Measurements from ENCODE around the gene RORC.
"Not testable (repeated sequence)": the region's sequence is repeated elsewhere in the genome, so short reads cannot be mapped to it uniquely, and the experiment has no call there.

RORC gene

GRCh38 chr1:151831605-151832004 lies at the start of gene RORC:
RORC (minus strand) TSS chr1:151831802; CDS start chr1:151831764, 38 bp downstream.
- no peak within 1 kb of the TSS for H3K4me3 ChIP-seq (ENCODE audit: low read length)
- no peak within 1 kb of the TSS for H3K9ac ChIP-seq (ENCODE audit: low read length)
- H3K27me3 ChIP-seq (ENCODE audit: control insufficient read depth, insufficient read depth, low read length): peaks cover 1% of the 10 kb centered on the region
- peaks cover 14% of the 10 kb centered on the region for H3K4me1 ChIP-seq (ENCODE audit: control insufficient read depth, low read depth, low read length)
- H3K36me3 ChIP-seq (ENCODE audit: control insufficient read depth, low read depth, low read length): no peaks in the 10 kb centered on the region
- H3K9me3 ChIP-seq (ENCODE audit: control insufficient read depth, low read depth, low read length): no peaks in the 10 kb centered on the region
- H3K27ac ChIP-seq (ENCODE audit: low read length): no peak within 1 kb of the TSS

GRCh38 chr1:151875419-151876097 lies 44.0 kb upstream of the RORC start:
- peaks cover 3% of the 10 kb centered on the region for H3K36me3 ChIP-seq (ENCODE audit: control insufficient read depth, low read depth, low read length)
- no peaks in the 10 kb centered on the region for H3K9me3 ChIP-seq (ENCODE audit: control insufficient read depth, low read depth, low read length)
- no peak overlapping the region for H3K27ac ChIP-seq (ENCODE audit: low read length)
- H3K9ac ChIP-seq (ENCODE audit: low read length): no peak overlapping the region
- H3K27me3 ChIP-seq (ENCODE audit: control insufficient read depth, insufficient read depth, low read length): no peaks in the 10 kb centered on the region
- H3K4me3 ChIP-seq (ENCODE audit: low read length): no peak overlapping the region
- H3K4me1 ChIP-seq (ENCODE audit: control insufficient read depth, low read depth, low read length): peaks cover 3% of the 10 kb centered on the region

DNA sequence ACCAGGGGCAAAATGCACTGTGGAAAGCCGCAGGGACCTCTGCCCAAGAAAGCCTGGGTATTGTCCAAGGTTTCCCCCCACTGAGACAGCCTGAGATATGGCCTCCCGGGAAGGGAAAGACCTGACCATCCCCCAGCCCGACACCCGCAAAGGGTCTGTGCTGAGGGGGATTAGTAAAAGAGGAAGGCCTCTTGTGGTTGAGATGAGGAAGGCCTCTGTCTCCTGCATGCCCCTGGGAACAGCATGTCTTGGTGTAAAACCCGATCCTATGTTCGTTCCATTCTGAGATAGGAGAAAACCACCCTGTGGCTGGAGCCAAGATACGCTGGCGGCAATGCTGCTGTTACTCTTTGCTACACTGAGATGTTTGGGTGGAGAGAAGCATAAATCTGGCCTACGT lies 41.2 kb upstream of the RORC start:
- not testable (repeated sequence) for H3K4me1 ChIP-seq (ENCODE audit: control insufficient read depth, low read depth, low read length); H3K4me3 ChIP-seq (ENCODE audit: low read length); H3K27me3 ChIP-seq (ENCODE audit: control insufficient read depth, insufficient read depth, low read length); H3K27ac ChIP-seq (ENCODE audit: low read length); H3K36me3 ChIP-seq (ENCODE audit: control insufficient read depth, low read depth, low read length); H3K9ac ChIP-seq (ENCODE audit: low read length); H3K9me3 ChIP-seq (ENCODE audit: control insufficient read depth, low read depth, low read length)

DNA sequence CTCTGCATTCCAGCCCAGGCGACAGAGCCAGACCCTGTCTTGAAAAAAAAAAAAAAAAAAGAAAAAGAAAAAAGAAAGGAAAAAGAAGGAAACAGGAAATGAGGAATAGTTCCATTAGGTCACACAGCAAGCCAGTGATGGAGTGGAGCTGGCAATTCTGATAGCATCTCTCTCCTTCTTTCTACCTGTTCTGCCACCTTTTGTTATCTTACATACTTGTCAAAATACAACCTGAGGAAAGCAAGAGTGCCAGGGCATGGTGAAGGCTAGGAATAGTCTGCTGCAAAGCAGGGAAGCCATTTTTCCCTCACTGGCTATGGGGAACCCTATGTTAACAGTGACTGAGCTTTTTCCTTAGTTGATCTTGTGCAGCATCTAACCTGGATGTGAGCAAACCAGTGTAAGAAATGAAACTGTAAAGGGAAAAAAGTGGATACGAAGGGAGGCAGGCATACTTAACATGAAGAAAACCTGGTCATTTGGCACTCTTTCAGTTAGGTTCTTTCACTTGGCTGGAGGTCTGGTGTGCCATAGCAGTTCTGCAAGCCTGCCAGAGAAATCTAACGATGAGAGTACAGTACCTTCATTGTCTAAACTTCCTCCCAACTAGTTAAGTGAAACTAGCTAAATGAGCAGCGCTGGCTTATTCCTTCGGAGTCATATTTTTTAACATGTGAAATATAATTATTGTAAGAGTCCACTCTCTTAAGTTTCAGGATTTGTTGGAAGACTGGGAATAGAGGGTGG lies 39.9 kb upstream of the RORC start:
- peaks cover 3% of the 10 kb centered on the region for H3K4me1 ChIP-seq (ENCODE audit: control insufficient read depth, low read depth, low read length)
- H3K4me3 ChIP-seq (ENCODE audit: low read length): no peak overlapping the region
- no peak overlapping the region for H3K9ac ChIP-seq (ENCODE audit: low read length)
- no peaks in the 10 kb centered on the region for H3K9me3 ChIP-seq (ENCODE audit: control insufficient read depth, low read depth, low read length)
- H3K27ac ChIP-seq (ENCODE audit: low read length): no peak overlapping the region
- no peaks in the 10 kb centered on the region for H3K27me3 ChIP-seq (ENCODE audit: control insufficient read depth, insufficient read depth, low read length)
- H3K36me3 ChIP-seq (ENCODE audit: control insufficient read depth, low read depth, low read length): peaks cover 3% of the 10 kb centered on the region

- H3K4me3 ChIP-seq (ENCODE audit: low read length): no peak overlapping the region
- H3K27ac ChIP-seq (ENCODE audit: low read length): no peak overlapping the region
- H3K36me3 ChIP-seq (ENCODE audit: control insufficient read depth, low read depth, low read length): no peaks in the 10 kb centered on the region
- H3K9ac ChIP-seq (ENCODE audit: low read length): no peak overlapping the region
- no peaks in the 10 kb centered on the region for H3K9me3 ChIP-seq (ENCODE audit: control insufficient read depth, low read depth, low read length)
- H3K4me1 ChIP-seq (ENCODE audit: control insufficient read depth, low read depth, low read length): peaks cover 3% of the 10 kb centered on the region
- no peaks in the 10 kb centered on the region for H3K27me3 ChIP-seq (ENCODE audit: control insufficient read depth, insufficient read depth, low read length)
Measured at GRCh38 chr1:151868486-151868885, 36.9 kb upstream of the RORC start.

DNA sequence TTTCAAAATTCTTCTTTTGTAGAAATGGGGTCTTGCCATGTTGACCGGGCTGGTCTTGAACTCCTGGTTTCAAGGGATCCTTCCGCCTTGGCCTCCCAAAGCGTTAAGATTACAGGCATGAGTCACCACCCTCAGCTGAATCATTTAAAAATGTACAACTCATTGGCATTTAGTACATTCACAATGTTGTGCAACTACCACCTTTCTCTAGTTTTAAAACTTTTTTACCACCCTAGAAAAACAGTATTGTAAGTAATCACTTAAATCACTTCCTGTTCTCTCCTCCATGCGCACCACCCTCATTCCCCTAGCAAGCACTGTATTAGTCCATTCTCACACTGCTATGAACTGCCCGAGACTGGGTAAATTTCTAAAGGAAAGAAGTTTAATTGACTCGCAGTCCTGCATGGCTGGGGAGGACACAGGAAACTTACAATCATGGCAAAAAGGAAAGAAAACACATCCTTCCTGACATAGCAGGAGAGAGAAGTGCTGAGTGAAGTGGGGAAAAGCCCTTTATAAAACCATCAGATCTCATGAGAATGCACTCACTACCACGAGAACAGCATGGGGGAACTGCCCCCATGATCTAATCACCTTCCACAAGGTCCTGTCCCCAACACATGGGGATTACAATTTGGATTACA lies 36.3 kb upstream of the RORC start:
- H3K9me3 ChIP-seq (ENCODE audit: control insufficient read depth, low read depth, low read length): no peaks in the 10 kb centered on the region
- H3K36me3 ChIP-seq (ENCODE audit: control insufficient read depth, low read depth, low read length): no peaks in the 10 kb centered on the region
- H3K27ac ChIP-seq (ENCODE audit: low read length): no peak overlapping the region
- H3K4me3 ChIP-seq (ENCODE audit: low read length): no peak overlapping the region
- peaks cover 2% of the 10 kb centered on the region for H3K27me3 ChIP-seq (ENCODE audit: control insufficient read depth, insufficient read depth, low read length)
- H3K4me1 ChIP-seq (ENCODE audit: control insufficient read depth, low read depth, low read length): peaks cover 3% of the 10 kb centered on the region
- no peak overlapping the region for H3K9ac ChIP-seq (ENCODE audit: low read length)

- Histone ChIP-seq H3K4me3 (ENCODE audit: low read length) (no peak overlapping the region), H3K27me3 (ENCODE audit: control insufficient read depth, insufficient read depth, low read length) (peaks cover 8% of the 10 kb centered on the region), H3K36me3 (ENCODE audit: control insufficient read depth, low read depth, low read length) (no peaks in the 10 kb centered on the region), H3K27ac (ENCODE audit: low read length) (no peak overlapping the region), H3K9ac (ENCODE audit: low read length) (no peak overlapping the region), H3K4me1 (ENCODE audit: control insufficient read depth, low read depth, low read length) (no peaks in the 10 kb centered on the region), H3K9me3 (ENCODE audit: control insufficient read depth, low read depth, low read length) (no peaks in the 10 kb centered on the region)
Measured at GRCh38 chr1:151867321-151867720, 35.7 kb upstream of the RORC start.

GRCh38 chr1:151864411-151864810 lies 32.8 kb upstream of the RORC start:
- Histone ChIP-seq H3K27ac (ENCODE audit: low read length) (no peak overlapping the region), H3K4me1 (ENCODE audit: control insufficient read depth, low read depth, low read length) (peaks cover 13% of the 10 kb centered on the region), H3K27me3 (ENCODE audit: control insufficient read depth, insufficient read depth, low read length) (peaks cover 33% of the 10 kb centered on the region), H3K4me3 (ENCODE audit: low read length) (no peak overlapping the region), H3K36me3 (ENCODE audit: control insufficient read depth, low read depth, low read length) (no peaks in the 10 kb centered on the region), H3K9me3 (ENCODE audit: control insufficient read depth, low read depth, low read length) (no peaks in the 10 kb centered on the region), H3K9ac (ENCODE audit: low read length) (no peak overlapping the region)

- H3K27me3 ChIP-seq (ENCODE audit: control insufficient read depth, insufficient read depth, low read length): peaks cover 51% of the 10 kb centered on the region
- peaks cover 13% of the 10 kb centered on the region for H3K4me1 ChIP-seq (ENCODE audit: control insufficient read depth, low read depth, low read length)
- no peak overlapping the region for H3K9ac ChIP-seq (ENCODE audit: low read length)
- no peak overlapping the region for H3K27ac ChIP-seq (ENCODE audit: low read length)
- H3K4me3 ChIP-seq (ENCODE audit: low read length): no peak overlapping the region
- no peaks in the 10 kb centered on the region for H3K9me3 ChIP-seq (ENCODE audit: control insufficient read depth, low read depth, low read length)
- no peaks in the 10 kb centered on the region for H3K36me3 ChIP-seq (ENCODE audit: control insufficient read depth, low read depth, low read length)
Measured at GRCh38 chr1:151862604-151863003, 31.0 kb upstream of the RORC start.

DNA sequence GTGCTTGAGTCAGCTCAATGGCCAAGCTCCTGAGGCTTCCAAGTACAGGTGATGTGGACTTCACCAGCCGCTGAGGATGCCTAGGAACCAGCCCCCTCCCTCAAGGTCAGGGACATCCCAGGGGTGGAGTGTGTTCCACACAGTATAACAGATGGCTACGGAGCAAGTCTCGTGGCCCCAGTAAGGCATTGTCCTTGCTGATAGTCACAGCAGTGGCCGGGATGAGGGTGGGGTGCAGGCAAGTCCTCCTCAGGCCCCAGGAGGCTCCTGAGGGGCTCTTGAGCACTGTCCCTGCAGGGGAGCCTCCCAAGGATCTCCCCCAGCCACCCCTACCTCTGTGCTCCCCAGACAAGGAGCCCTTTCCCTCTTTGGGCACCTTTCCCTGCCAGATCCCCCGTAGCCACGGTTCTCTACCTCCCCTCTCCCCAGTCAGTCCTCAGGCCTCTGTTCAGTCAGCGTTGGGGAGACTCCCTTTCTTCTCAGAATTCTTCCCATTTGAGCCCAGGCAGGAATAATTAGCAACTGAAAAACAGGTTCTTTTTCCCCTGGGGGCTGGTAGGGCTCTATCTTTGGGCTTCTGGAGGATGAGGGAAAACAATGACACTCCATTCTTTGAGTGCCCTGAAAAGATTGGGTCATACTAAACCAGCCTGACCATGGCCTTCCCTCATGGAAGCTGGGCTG lies 29.0 kb upstream of the RORC start:
- Histone ChIP-seq H3K27ac (ENCODE audit: low read length) (no peak overlapping the region), H3K4me1 (ENCODE audit: control insufficient read depth, low read depth, low read length) (peaks cover 13% of the 10 kb centered on the region), H3K27me3 (ENCODE audit: control insufficient read depth, insufficient read depth, low read length) (peaks cover 54% of the 10 kb centered on the region), H3K9me3 (ENCODE audit: control insufficient read depth, low read depth, low read length) (no peaks in the 10 kb centered on the region), H3K9ac (ENCODE audit: low read length) (no peak overlapping the region), H3K4me3 (ENCODE audit: low read length) (no peak overlapping the region), H3K36me3 (ENCODE audit: control insufficient read depth, low read depth, low read length) (no peaks in the 10 kb centered on the region)

DNA sequence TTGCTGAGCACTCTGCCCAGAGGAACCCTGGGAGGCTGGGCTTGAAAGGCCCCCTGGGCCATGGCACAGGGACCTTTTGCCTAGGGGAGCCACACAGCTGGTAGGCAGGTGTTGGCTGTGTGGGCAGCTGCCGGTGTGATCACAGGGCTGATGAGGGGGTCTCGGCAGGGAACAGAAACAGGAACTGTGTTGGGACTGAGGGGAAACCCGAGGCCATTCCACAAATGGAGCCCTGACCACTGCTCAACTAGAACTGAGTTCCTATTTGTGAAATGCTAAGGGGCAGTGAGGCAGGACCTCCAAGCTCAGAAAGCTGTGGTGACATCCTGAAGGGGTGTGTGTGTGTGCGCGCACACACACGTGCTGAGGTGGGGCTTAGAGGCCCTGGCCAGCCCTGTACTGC lies 28.3 kb upstream of the RORC start:
- H3K9me3 ChIP-seq (ENCODE audit: control insufficient read depth, low read depth, low read length): no peaks in the 10 kb centered on the region
- H3K27me3 ChIP-seq (ENCODE audit: control insufficient read depth, insufficient read depth, low read length): peaks cover 54% of the 10 kb centered on the region
- H3K27ac ChIP-seq (ENCODE audit: low read length): no peak overlapping the region
- H3K4me1 ChIP-seq (ENCODE audit: control insufficient read depth, low read depth, low read length): peaks cover 13% of the 10 kb centered on the region
- H3K4me3 ChIP-seq (ENCODE audit: low read length): no peak overlapping the region
- no peak overlapping the region for H3K9ac ChIP-seq (ENCODE audit: low read length)
- no peaks in the 10 kb centered on the region for H3K36me3 ChIP-seq (ENCODE audit: control insufficient read depth, low read depth, low read length)

All from iPS-18a (cell line).